NCI-H524 treated with DMSO at 0.1 percent for 48 hours (cell line): ENCODE data around the gene STRN4.
A peak's percentile ranks its signal among the peaks of the same experiment; 100 is the strongest.
"Not testable (repeated sequence)": the region's sequence is repeated elsewhere in the genome, so short reads cannot be mapped to it uniquely, and the experiment has no call there.

Experiments used
- DNase-seq: peaks from one replicate; lab custom pipeline; 2025; lab: John Stamatoyannopoulos, UW

The STRN4 gene

GRCh38 chr19:46772170-46773017 is 26.1 kb upstream of the STRN4 start:
- DNase-seq: no peak

GRCh38 chr19:46768746-46769145 is 22.5 kb upstream of the STRN4 start:
- DNase-seq: not testable (repeated sequence)

DNA sequence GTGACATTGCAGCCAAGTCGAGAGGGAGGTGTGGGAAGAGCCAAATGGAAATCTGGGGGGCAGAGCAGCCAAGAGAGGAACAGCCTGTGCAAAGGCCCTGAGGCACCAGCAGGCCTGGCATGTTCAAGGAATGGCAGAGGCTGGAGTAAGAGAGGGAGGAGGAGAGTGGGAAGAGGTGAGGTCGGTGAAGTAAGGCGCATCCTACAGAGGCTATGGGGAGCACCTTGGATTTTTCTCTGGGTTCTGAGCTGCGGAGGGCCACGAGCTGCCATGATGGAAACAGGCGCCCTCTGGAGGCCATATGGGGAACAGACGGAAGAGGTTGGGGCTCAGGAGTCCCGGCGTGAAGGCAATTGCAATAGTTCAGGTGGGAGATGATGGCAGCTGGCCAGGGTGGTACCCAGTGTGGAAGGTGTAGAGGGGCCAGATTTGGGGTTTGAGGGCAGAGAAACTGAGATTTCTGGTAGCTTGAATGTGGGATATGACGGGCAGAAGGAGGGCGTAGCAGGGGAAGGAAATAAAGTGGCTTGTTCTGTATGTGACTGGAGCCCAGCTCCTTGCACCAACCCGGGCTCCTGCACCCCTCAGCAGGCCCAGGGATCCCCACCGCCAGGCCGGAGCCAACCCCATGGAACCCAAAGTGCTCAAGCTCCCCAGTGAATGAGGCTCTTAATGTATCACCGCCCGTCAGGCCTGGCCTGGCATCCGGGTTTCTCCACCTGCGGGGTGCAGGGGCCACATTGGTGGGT is 20.5 kb upstream of the STRN4 start:
- no peak for DNase-seq

- no peak for DNase-seq
These were observed 18.6 kb upstream of the STRN4 start for GRCh38 chr19:46764817-46765291.

- DNase-seq: no peak
These were observed 16.1 kb upstream of the STRN4 start for GRCh38 chr19:46762245-46762890.

DNA sequence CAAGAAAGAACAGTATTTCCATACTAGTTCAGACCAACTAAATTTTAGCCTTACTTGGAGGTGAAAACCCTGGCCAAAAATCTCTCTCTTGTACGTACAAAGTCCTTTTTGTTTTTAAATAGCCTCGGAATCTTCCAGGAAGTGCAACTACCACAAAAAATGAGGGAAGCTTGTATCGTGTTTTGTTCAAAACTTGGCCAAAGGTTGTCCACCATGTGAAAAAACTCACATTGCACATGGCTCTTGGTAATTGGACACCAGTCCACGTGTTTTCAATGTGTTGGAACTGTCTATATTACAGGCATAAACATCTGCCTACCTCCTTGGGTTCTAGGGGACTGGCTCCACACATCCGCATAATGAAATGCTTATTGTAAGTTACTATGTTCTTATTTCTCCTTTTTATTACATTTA is 15.2 kb upstream of the STRN4 start:
- no peak for DNase-seq

DNA sequence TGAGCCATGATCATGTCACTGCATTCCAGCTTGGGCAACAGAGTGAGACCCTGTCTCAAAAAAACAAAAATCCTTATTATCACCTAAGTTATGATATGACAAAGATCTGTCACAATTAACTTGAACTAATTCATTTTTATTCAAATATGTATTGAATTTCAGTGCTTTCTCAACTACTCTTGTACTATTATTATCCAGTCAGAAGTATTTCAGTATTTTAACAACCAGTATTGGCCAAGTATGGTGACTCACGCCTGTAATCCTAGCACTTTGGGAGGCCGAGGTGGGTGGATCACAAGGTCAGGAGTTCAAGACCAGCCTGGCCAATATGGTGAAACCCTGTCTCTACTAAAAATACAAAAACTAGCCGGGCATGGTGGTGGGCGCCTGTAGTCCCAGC is 14.6 kb upstream of the STRN4 start:
- DNase-seq: not testable (repeated sequence)

DNA sequence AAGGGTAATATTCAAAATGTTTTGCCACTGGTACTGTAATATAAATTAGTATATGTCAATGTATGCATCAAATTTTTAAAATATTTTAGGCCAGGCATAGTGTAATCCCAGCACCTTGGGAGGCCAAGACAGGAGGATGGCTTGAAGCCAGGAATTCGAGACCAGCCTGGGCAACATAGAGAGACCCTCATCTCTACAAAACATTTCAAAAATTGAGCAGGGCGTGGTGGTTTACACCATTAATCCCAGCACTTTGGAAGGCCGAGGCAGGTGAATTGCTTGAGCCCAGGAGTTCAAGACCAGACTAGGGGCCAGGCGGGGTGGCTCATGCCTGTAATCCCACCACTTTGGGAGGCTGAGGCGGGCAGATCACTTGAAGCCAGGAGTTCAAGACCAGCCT is 14.1 kb upstream of the STRN4 start:
- DNase-seq: no peak

- DNase-seq: no peak
These were observed 13.6 kb upstream of the STRN4 start for GRCh38 chr19:46759817-46760333.

GRCh38 chr19:46759206-46759605 is 13.0 kb upstream of the STRN4 start:
- DNase-seq: no peak

DNA sequence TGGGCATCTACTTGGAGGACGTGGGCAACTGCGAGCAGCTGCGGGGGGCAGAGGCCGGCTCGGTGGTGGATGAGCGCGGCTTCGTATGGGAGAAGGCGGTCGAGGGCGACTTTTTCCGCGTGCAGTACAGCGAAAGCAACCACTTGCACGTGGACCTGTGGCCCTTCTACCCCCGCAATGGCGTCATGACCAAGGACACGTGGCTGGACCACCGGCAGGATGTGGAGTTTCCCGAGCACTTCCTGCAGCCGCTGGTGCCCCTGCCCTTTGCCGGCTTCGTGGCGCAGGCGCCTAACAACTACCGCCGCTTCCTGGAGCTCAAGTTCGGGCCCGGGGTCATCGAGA is 10.3 kb upstream of the STRN4 start:
- no peak for DNase-seq

DNA sequence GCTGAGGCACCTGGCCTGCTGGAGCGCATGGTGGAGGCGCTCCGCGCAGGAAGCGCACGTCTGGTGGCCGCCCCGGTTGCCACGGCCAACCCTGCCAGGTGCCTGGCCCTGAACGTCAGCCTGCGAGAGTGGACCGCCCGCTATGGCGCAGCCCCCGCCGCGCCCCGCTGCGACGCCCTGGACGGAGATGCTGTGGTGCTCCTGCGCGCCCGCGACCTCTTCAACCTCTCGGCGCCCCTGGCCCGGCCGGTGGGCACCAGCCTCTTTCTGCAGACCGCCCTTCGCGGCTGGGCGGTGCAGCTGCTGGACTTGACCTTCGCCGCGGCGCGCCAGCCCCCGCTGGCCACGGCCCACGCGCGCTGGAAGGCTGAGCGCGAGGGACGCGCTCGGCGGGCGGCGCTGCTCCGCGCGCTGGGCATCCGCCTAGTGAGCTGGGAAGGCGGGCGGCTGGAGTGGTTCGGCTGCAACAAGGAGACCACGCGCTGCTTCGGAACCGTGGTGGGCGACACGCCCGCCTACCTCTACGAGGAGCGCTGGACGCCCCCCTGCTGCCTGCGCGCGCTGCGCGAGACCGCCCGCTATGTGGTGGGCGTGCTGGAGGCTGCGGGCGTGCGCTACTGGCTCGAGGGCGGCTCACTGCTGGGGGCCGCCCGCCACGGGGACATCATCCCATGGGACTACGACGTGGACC is 9.7 kb upstream of the STRN4 start:
- no peak for DNase-seq

GRCh38 chr19:46755077-46755852 is 9.0 kb upstream of the STRN4 start:
- no peak for DNase-seq

DNA sequence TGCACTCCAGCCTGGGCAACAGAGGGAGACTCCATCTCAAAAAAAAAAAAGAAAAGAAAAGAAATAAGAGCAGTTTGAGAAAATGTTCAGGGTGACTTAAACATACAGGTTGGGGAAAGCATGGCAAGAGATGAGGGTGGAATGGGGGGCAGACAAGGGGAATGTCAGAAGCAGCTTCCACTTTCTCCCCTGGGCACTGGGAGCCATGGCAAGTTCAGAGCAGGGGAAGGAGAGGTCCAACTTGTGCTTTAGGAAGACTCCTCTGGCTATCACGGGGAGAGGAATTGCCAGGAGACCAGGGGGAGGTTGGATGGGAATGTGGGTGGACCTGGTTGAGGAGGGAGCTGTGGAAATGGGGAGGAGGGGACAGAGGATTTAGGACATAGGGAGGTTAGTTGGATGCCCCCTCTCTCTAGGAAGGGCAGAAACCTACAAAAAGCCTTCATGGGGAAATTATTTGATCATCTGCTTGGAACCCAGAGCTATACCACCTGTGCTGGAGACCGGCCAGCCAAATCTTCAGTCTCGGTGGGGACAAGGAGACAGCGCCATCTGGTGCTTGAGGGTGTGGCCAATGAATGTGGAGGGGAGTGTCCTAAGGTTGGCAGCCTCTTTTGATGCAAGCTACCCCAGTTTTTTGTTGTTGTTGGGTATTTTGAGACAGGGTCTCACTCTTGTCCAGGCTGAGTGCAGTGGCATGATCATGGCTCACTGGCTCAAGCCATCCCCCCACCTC is 7.3 kb upstream of the STRN4 start:
- DNase-seq: peak; percentile 26

- no peak for DNase-seq
These were observed 2.3 kb upstream of the STRN4 start for GRCh38 chr19:46748325-46749109.

GRCh38 chr19:46745521-46746280 is 549 bp downstream of the STRN4 start, which contains the start of gene FKRP:
TSS of gene FKRP (plus strand) at chr19:46746057. CDS start at chr19:46755451, 9,394 bp downstream.
- no peak for DNase-seq

- no peak for DNase-seq
These were observed 1.2 kb downstream of the STRN4 start for GRCh38 chr19:46745030-46745429.

GRCh38 chr19:46744005-46744691 is 2.1 kb downstream of the STRN4 start:
- no peak for DNase-seq
